Liver (tissue), 2 donors: ENCODE data around the gene IFT81.

Source experiments
- CTCF ChIP-seq: fragments of 150-350 bp; IDR thresholded peaks from 2 replicates; pipeline ENCODE4 v1.5.1; 2017; ENCODE audit warnings: improper control_type of control experiment, low read depth, low read length; ENCODE audit not compliant: missing input control
- REST ChIP-seq: IDR thresholded peaks from 2 replicates; pipeline ENCODE4 v1.6.1; 2016; ENCODE audit warnings: antibody characterized with exemption, mild to moderate bottlenecking
- donor health status: healthy.

- no peak for TF ChIP-seq REST
- no peak for TF ChIP-seq CTCF
Observed at GRCh38 chr12:110258466-110258865, 134.3 kb downstream of the IFT81 start.
